Measurements from ENCODE around the gene KANSL1L. TPM values are rescaled to one million over a fixed set of nuclear protein-coding genes. Genes with fewer than 3 reads are reported as not detected.

The KANSL1L gene
- total RNA-seq, 1 experiment from 2014 or later: 6.7 TPM

DNA sequence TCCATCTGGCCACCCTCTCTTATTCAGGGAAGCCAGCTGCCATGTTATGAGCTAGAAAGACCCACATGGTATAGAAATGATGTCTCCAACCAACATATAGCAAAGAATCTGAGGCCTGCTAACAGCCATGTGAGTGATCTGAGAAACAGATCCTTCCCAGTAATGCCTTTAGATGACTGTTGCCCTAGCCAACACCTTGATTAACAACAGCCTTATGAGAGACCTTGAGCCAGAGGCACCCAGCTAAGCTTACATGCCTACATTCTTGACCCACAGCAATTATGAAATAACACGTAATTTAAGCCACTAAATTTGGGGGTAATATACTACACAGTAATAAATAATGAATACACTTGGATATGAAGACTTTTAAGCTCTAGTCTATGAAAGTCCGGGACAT, 13.0 kb downstream of the KANSL1L start:
- H3K9me3 ChIP-seq (ENCODE audit: control insufficient read depth in 1 of 2, insufficient read depth in 1 of 2, low read depth in 1 of 2, low read length in 2 of 2): no peaks in the 10 kb centered on the region
- no peak for ATAC-seq
- no peaks in the 10 kb centered on the region for H3K4me1 ChIP-seq (ENCODE audit: control insufficient read depth in 1 of 2, insufficient read depth in 2 of 2, low read length in 2 of 2)
- RAD21 ChIA-PET (ENCODE audit: low non-redundant PET in 1 of 2, low total read pairs in 2 of 2, uncharacterized antibody in 2 of 2, unreplicated experiment in 2 of 2): interaction anchor here in 1 of 2 experiments (0.7 kb wide), 1 partner anchor 169 kb away, joined by 3 read pairs; no protein-coding TSS in a partner anchor
- intact Hi-C loops (cut with micrococcal nuclease): no loop called here
- TF ChIP-seq RAD21 (IDR thresholded peaks at IDR 0.05; ENCODE audit: low read depth): no peak
- TF ChIP-seq CEBPB (IDR thresholded peaks at IDR 0.05; ENCODE audit: low read depth): no peak
- H3K4me3 ChIP-seq (replicated peaks in 1 of 2; ENCODE audit: low read depth in 1 of 2, low read length in 2 of 2): no peak overlapping the region
- H3K4me2 ChIP-seq (ENCODE audit: low read length): no peak overlapping the region
- BruUV-seq (replicated peaks): no TSS peak
- no peak overlapping the region for H2AFZ ChIP-seq (ENCODE audit: low read depth, low read length, poor library complexity, severe bottlenecking)
- no peaks in the 10 kb centered on the region for H3K27me3 ChIP-seq (ENCODE audit: insufficient read depth, low read length)
- no peaks in the 10 kb centered on the region for H3K36me3 ChIP-seq (ENCODE audit: control insufficient read depth in 1 of 2, insufficient read depth in 2 of 2, low read length in 2 of 2)
- no peak overlapping the region for H3K27ac ChIP-seq (ENCODE audit: low read depth, low read length)
- no peaks in the 10 kb centered on the region for H4K20me1 ChIP-seq (ENCODE audit: insufficient read depth)
- H3K79me2 ChIP-seq (ENCODE audit: insufficient read depth, low read length): peaks cover 5% of the 10 kb centered on the region; the same call in 1 of the 2 replicates
- H3K9ac ChIP-seq (ENCODE audit: low read length): no peak overlapping the region
- CTCF ChIA-PET: no interaction called here
- no peak for DNase-seq (ENCODE audit: low read depth, low spot score)
- POLR2A ChIA-PET: no interaction called here
- no peaks in the 10 kb centered on the region for H3K9me2 ChIP-seq (ENCODE audit: insufficient read depth)

GRCh38 chr2:210157526-210157925, 13.7 kb downstream of the KANSL1L start:
- H3K9me3 ChIP-seq (ENCODE audit: control insufficient read depth in 1 of 2, insufficient read depth in 1 of 2, low read depth in 1 of 2, low read length in 2 of 2): no peaks in the 10 kb centered on the region
- RAD21 ChIA-PET (ENCODE audit: low non-redundant PET in 1 of 2, low total read pairs in 2 of 2, uncharacterized antibody in 2 of 2, unreplicated experiment in 2 of 2): interaction anchor here in 1 of 2 experiments (0.7 kb wide), 1 partner anchor 170 kb away, joined by 3 read pairs; no protein-coding TSS in a partner anchor
- no peaks in the 10 kb centered on the region for H3K79me2 ChIP-seq (ENCODE audit: insufficient read depth, low read length)
- DNase-seq (ENCODE audit: low read depth, low spot score) (no peak), ATAC-seq (no peak)
- CTCF ChIA-PET: no interaction called here
- no peaks in the 10 kb centered on the region for H4K20me1 ChIP-seq (ENCODE audit: insufficient read depth)
- no peaks in the 10 kb centered on the region for H3K27me3 ChIP-seq (ENCODE audit: insufficient read depth, low read length)
- H2AFZ ChIP-seq (ENCODE audit: low read depth, low read length, poor library complexity, severe bottlenecking): no peak overlapping the region
- no TSS peak for BruUV-seq (replicated peaks)
- TF ChIP-seq EZH2phosphoT487 (IDR thresholded peaks at IDR 0.05; ENCODE audit: borderline replicate concordance) (no peak), ZNF274 (IDR thresholded peaks at IDR 0.05; ENCODE audit: low read depth, low read length) (no peak), REST (IDR thresholded peaks at IDR 0.05; ENCODE audit: low read depth) (no peak), JUND (IDR thresholded peaks at IDR 0.05) (no peak), TCF7L2 (IDR thresholded peaks at IDR 0.05; ENCODE audit: borderline replicate concordance, extremely low read depth, insufficient read depth, insufficient read length) (no peak)
- no peaks in the 10 kb centered on the region for H3K9me2 ChIP-seq (ENCODE audit: insufficient read depth)
- H3K4me2 ChIP-seq (ENCODE audit: low read length): no peak overlapping the region
- H3K4me3 ChIP-seq (replicated peaks in 1 of 2; ENCODE audit: low read depth in 1 of 2, low read length in 2 of 2): no peak overlapping the region
- POLR2A ChIA-PET: no interaction called here
- H3K27ac ChIP-seq (ENCODE audit: low read depth, low read length): no peak overlapping the region
- no peak overlapping the region for H3K9ac ChIP-seq (ENCODE audit: low read length)
- H3K36me3 ChIP-seq (ENCODE audit: control insufficient read depth in 1 of 2, insufficient read depth in 2 of 2, low read length in 2 of 2): no peaks in the 10 kb centered on the region
- no peaks in the 10 kb centered on the region for H3K4me1 ChIP-seq (ENCODE audit: control insufficient read depth in 1 of 2, insufficient read depth in 2 of 2, low read length in 2 of 2)
- intact Hi-C loops (cut with micrococcal nuclease): no loop called here

All from HCT116 (cell line).